CD4-positive, alpha-beta T cell (primary cell): ENCODE data around the gene R3HDM4. TPM values are rescaled to one million over a fixed set of nuclear protein-coding genes. Genes with fewer than 3 reads are reported as not detected.

Experiments used
- ATAC-seq: fragments of 200-7000 bp; cut with Tn5 transposase; one replicate; pipeline ENCODE4 v1.10.0; 2022; ENCODE audit warnings: mild to moderate bottlenecking; ENCODE audit not compliant: poor library complexity
- CTCF ChIA-PET: fragments of 350-600 bp; sonication (Branson Sonifier 250); formaldehyde crosslinking; loops from one replicate; lab custom pipeline; 2021; ENCODE audit warnings: antibody characterized with exemption, inconsistent platforms; lab: Charles Lee
- POLR2A ChIA-PET: fragments of 350-600 bp; sonication (Branson Sonifier 250); formaldehyde crosslinking; loops from one replicate; lab custom pipeline; 2021; ENCODE audit warnings: antibody characterized with exemption, inconsistent platforms; lab: Charles Lee
- DNase-seq, 14 experiments: peaks; one replicate each; pipeline ENCODE4 v3.0.0-alpha.2; 2013 to 2020; ENCODE audit warnings: mixed read lengths in 2 of 14
- H3K27ac ChIP-seq, 2 donors: one replicate each; pipeline versions ENCODE4 v1.5.1 to v1.7.0; 2013; ENCODE audit warnings: low read length in 2 of 2, low read depth in 1 of 2, mild to moderate bottlenecking in 1 of 2
- H3K27me3 ChIP-seq, 2 experiments: 1 replicate in 1 of 2; 2 replicates in 1 of 2; pipeline versions ENCODE4 v1.6.1 to v1.7.0; 2013; ENCODE audit warnings: low read length in 2 of 2, control low read depth in 1 of 2, mild to moderate bottlenecking in 1 of 2, moderate library complexity in 1 of 2; ENCODE audit not compliant: insufficient read depth in 2 of 2, control insufficient read depth in 1 of 2
- H3K36me3 ChIP-seq: one replicate; pipeline ENCODE4 v1.6.1; 2013; ENCODE audit warnings: low read length, control low read depth; ENCODE audit not compliant: insufficient read depth
- H3K4me1 ChIP-seq: one replicate; pipeline ENCODE4 v1.6.1; 2013; ENCODE audit warnings: low read length, control low read depth; ENCODE audit not compliant: insufficient read depth
- H3K4me3 ChIP-seq: one replicate; pipeline ENCODE4 v1.5.1; 2013; ENCODE audit warnings: mild to moderate bottlenecking, low read length, moderate library complexity
- H3K9me3 ChIP-seq, 2 experiments: 1 replicate in 1 of 2; 2 replicates in 1 of 2; pipeline versions ENCODE4 v1.6.1 to v1.7.0; 2013; ENCODE audit warnings: low read length in 2 of 2, mild to moderate bottlenecking in 2 of 2, control low read depth in 1 of 2, moderate library complexity in 1 of 2; ENCODE audit not compliant: control insufficient read depth in 1 of 2, insufficient read depth in 1 of 2
- H3K27ac Mint-ChIP-seq: one replicate; pipeline ENCODE4 v1.8.0; 2020; ENCODE audit warnings: mixed read lengths
- H3K27me3 Mint-ChIP-seq: one replicate; pipeline ENCODE4 v1.8.0; 2021; ENCODE audit warnings: mixed read lengths
- H3K36me3 Mint-ChIP-seq: one replicate; pipeline ENCODE4 v1.8.0; 2021; ENCODE audit warnings: low read depth, mixed read lengths
- H3K4me1 Mint-ChIP-seq: one replicate; pipeline ENCODE4 v1.8.0; 2021; ENCODE audit warnings: low read depth, mixed read lengths
- H3K4me3 Mint-ChIP-seq: one replicate; pipeline ENCODE4 v1.8.0; 2020; ENCODE audit warnings: mild to moderate bottlenecking, mixed read lengths
- H3K9me3 Mint-ChIP-seq: one replicate; pipeline ENCODE4 v1.8.0; 2020; ENCODE audit warnings: mixed read lengths
- intact Hi-C, 2 experiments: fragments of 100-400 bp; cut with DNase I in 1 of 2; cut with micrococcal nuclease in 1 of 2; formaldehyde crosslinking; loops; one replicate each; pipeline versions ENCODE4 v1.15.1 to v1.9.0; 2023 to 2025; cut with DNase I, micrococcal nuclease
- total RNA-seq, 174 experiments: library from RNA in 2 of 174; stranded (reverse) in 2 of 174; gene quantifications; one replicate each; pipeline ENCODE4 v1.2.3 and lab custom pipeline; 2021 to 2026
- TF ChIP-seq, protein P1 (sequence below): fragments of 200-600 bp; IDR thresholded peaks from one replicate; pipeline ENCODE4 v1.8.0; 2022; ENCODE audit warnings: antibody characterized with exemption, mild to moderate bottlenecking

The R3HDM4 gene
- total RNA-seq, 2 experiments from 2014 or later: 309 to 313 TPM

DNA sequence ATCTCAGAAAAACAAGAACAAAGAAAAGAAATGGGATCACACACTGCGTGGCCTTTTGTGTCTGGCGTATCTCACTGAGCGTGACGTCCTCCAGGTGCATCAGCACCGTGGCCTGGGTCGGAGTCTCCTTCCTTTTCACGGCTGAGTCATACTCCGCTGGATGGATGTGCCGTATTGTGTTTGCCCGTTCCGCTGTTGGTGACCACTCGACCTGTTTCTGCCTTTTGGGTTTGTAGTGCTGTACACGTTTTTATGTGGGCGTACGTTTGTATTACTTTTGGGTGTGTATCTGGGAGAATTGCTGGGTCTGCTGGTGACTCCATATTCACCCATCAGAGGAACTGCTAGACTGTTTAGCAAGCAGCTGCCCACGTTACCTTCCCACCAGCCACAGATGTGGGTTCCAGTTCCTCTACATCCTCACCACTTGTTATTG lies 24.3 kb upstream of the R3HDM4 start:
- intact Hi-C loops: no loop called here
- no peak overlapping the region for H3K4me3 ChIP-seq
- DNase-seq (peak in 7 of 14 experiments; percentile 34 to 80 (median 55)), ATAC-seq (peak; percentile 21)
- Mint-ChIP-seq H3K27ac (peak overlapping the region; percentile 48), H3K9me3 (no peaks in the 10 kb centered on the region), H3K36me3 (no peaks in the 10 kb centered on the region), H3K27me3 (no peaks in the 10 kb centered on the region), H3K4me3 (peak overlapping the region; percentile 66), H3K4me1 (peaks cover 41% of the 10 kb centered on the region)
- no peaks in the 10 kb centered on the region for H3K36me3 ChIP-seq
- CTCF ChIA-PET: interaction anchor here (1.5 kb wide), 1 partner anchor 47 kb away, joined by 6 read pairs; the partner anchor contains the start of gene WDR18
- peaks cover 66% of the 10 kb centered on the region for H3K4me1 ChIP-seq
- no peak overlapping the region for H3K27ac ChIP-seq
- H3K9me3 ChIP-seq: peaks cover 0 to 12% of the 10 kb centered on the region in 2 experiments
- POLR2A ChIA-PET: interaction anchor here (0.8 to 2.1 kb wide), 2 partner anchors 13 to 47 kb away, joined by 3 to 5 read pairs; partner anchors contain the start of gene WDR18
- H3K27me3 ChIP-seq: no peaks in the 10 kb centered on the region
- TF ChIP-seq, protein P1, sequence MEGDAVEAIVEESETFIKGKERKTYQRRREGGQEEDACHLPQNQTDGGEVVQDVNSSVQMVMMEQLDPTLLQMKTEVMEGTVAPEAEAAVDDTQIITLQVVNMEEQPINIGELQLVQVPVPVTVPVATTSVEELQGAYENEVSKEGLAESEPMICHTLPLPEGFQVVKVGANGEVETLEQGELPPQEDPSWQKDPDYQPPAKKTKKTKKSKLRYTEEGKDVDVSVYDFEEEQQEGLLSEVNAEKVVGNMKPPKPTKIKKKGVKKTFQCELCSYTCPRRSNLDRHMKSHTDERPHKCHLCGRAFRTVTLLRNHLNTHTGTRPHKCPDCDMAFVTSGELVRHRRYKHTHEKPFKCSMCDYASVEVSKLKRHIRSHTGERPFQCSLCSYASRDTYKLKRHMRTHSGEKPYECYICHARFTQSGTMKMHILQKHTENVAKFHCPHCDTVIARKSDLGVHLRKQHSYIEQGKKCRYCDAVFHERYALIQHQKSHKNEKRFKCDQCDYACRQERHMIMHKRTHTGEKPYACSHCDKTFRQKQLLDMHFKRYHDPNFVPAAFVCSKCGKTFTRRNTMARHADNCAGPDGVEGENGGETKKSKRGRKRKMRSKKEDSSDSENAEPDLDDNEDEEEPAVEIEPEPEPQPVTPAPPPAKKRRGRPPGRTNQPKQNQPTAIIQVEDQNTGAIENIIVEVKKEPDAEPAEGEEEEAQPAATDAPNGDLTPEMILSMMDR: no peak

- POLR2A ChIA-PET: interaction anchor here (1.0 kb wide), 1 partner anchor 43 kb away, joined by 4 read pairs; the partner anchor contains the start of genes MED16 and RNU6-9
- intact Hi-C loops: no loop called here
- Histone ChIP-seq H3K36me3 (no peaks in the 10 kb centered on the region), H3K4me3 (no peak overlapping the region), H3K27me3 (no peaks in the 10 kb centered on the region), H3K4me1 (peaks cover 63% of the 10 kb centered on the region), H3K27ac (no peak overlapping the region), H3K9me3 (peaks cover 0 to 12% of the 10 kb centered on the region in 2 experiments)
- Mint-ChIP-seq H3K36me3 (no peaks in the 10 kb centered on the region), H3K4me3 (no peak overlapping the region), H3K27ac (no peak overlapping the region), H3K27me3 (no peaks in the 10 kb centered on the region), H3K4me1 (peaks cover 39% of the 10 kb centered on the region), H3K9me3 (no peaks in the 10 kb centered on the region)
- ATAC-seq (no peak), DNase-seq (no peak)
- CTCF ChIA-PET: interaction anchor here (0.6 kb wide), 1 partner anchor 420 kb away, joined by 3 read pairs; no protein-coding TSS in a partner anchor
- TF ChIP-seq, protein P1: no peak
These were observed 23.1 kb upstream of the R3HDM4 start for GRCh38 chr19:936175-936546.

DNA sequence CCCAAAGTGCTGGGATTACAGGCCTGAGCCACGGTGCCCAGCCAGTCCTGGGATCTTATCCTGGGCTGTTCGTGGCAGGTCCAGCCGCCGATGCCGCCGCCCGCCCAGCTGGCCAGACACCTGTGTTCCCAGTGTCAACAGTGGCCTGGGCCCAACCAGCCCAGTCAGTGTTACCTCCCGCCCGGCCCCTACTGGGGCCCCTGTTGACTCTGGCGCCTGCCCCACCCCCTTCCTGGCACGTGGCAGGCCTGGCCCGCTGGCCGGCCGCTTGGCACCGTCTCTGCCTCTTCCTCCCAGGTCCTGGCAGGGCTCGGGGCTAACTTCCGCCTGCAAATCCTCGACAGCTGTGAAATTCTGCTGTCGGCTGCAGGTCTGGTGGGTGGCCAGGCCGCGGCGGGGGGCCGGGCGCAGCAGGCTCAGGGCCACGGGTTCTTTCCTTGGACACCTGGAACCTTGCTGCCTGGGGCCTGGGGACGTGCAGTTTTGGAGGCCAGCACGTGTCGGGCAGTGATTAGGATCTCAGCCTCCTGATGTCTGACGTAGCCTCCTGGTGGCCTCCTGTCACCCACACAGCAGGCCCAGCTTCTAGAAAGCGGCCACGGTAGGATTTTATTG lies 22.0 kb upstream of the R3HDM4 start:
- Mint-ChIP-seq H3K9me3 (no peaks in the 10 kb centered on the region), H3K4me3 (peak overlapping the region; percentile 56), H3K27me3 (no peaks in the 10 kb centered on the region), H3K27ac (no peak overlapping the region), H3K36me3 (no peaks in the 10 kb centered on the region), H3K4me1 (peaks cover 33% of the 10 kb centered on the region)
- Histone ChIP-seq H3K4me1 (peaks cover 53% of the 10 kb centered on the region), H3K9me3 (peaks cover 0 to 12% of the 10 kb centered on the region in 2 experiments), H3K27me3 (no peaks in the 10 kb centered on the region), H3K27ac (no peak overlapping the region), H3K4me3 (no peak overlapping the region), H3K36me3 (no peaks in the 10 kb centered on the region)
- POLR2A ChIA-PET: no interaction called here
- TF ChIP-seq, protein P1: no peak
- intact Hi-C loops: no loop called here
- DNase-seq: peak in 2 of 14 experiments; percentile 41 to 51
- no peak for ATAC-seq
- CTCF ChIA-PET: no interaction called here
